Neural progenitor cell (in vitro differentiated cells): ENCODE measurements around the gene TMEM161B. TPM values are rescaled to one million over a fixed set of nuclear protein-coding genes. Genes with fewer than 3 reads are reported as not detected.

Source experiments
- DNase-seq: peaks from one replicate; pipeline ENCODE4 v3.0.0-alpha.2; 2016; ENCODE audit warnings: low spot score
- H2AFZ ChIP-seq: fragments of 200-600 bp; sonication (generic); replicated peaks from 2 replicates; pipeline ENCODE4 v1.6.1; 2016; ENCODE audit warnings: antibody characterized with exemption
- H3F3A ChIP-seq: fragments of 200-600 bp; sonication (generic); 2 replicates; pipeline ENCODE4 v1.6.1; 2016; ENCODE audit warnings: antibody characterized with exemption, low read depth
- H3K27ac ChIP-seq: fragments of 200-600 bp; sonication (generic); 2 replicates; pipeline ENCODE4 v1.5.1; 2016; ENCODE audit warnings: mild to moderate bottlenecking
- H3K27me3 ChIP-seq: fragments of 200-600 bp; sonication (generic); 2 replicates; pipeline ENCODE4 v1.6.1; 2016; ENCODE audit warnings: mild to moderate bottlenecking, moderate library complexity
- H3K36me3 ChIP-seq: fragments of 200-600 bp; sonication (generic); 2 replicates; pipeline ENCODE4 v1.5.1; 2016
- H3K4me1 ChIP-seq: fragments of 200-600 bp; sonication (generic); 2 replicates; pipeline ENCODE4 v1.6.1; 2016; ENCODE audit warnings: mixed run types
- H3K4me2 ChIP-seq: fragments of 200-600 bp; sonication (generic); 2 replicates; pipeline ENCODE4 v1.6.1; 2016
- H3K4me3 ChIP-seq: fragments of 200-600 bp; sonication (generic); 2 replicates; pipeline ENCODE4 v1.5.1; 2016
- H3K79me2 ChIP-seq: fragments of 200-600 bp; sonication (generic); 2 replicates; pipeline ENCODE4 v1.6.1; 2016; ENCODE audit warnings: low read depth
- H3K9ac ChIP-seq: fragments of 200-600 bp; sonication (generic); 2 replicates; pipeline ENCODE4 v1.6.1; 2016
- H3K9me3 ChIP-seq: fragments of 200-600 bp; sonication (generic); 2 replicates; pipeline ENCODE4 v1.5.1; 2016; ENCODE audit warnings: low read depth
- H4K20me1 ChIP-seq: fragments of 200-600 bp; sonication (generic); 2 replicates; pipeline ENCODE4 v1.6.1; 2016; ENCODE audit warnings: low read depth
- H3K27ac Mint-ChIP-seq: 3 replicates; pipeline ENCODE4 v1.8.0; 2021; ENCODE audit warnings: mixed read lengths
- H3K27me3 Mint-ChIP-seq: 2 replicates; pipeline ENCODE4 v1.8.0; 2022; ENCODE audit warnings: low read depth, mild to moderate bottlenecking, inconsistent platforms, moderate library complexity, mixed read lengths; ENCODE audit not compliant: insufficient read depth
- H3K36me3 Mint-ChIP-seq: 3 replicates; pipeline ENCODE4 v1.8.0; 2021; ENCODE audit warnings: mixed read lengths
- H3K4me1 Mint-ChIP-seq: 3 replicates; pipeline ENCODE4 v1.8.0; 2021; ENCODE audit warnings: mixed read lengths
- H3K4me3 Mint-ChIP-seq: 3 replicates; pipeline ENCODE4 v1.8.0; 2021; ENCODE audit warnings: mild to moderate bottlenecking, moderate library complexity, mixed read lengths
- H3K9me3 Mint-ChIP-seq: 3 replicates; pipeline ENCODE4 v1.8.0; 2020; ENCODE audit warnings: mixed read lengths
- CTCF ChIP-seq: fragments of 200-600 bp; sonication (generic); IDR thresholded peaks from 2 replicates; pipeline ENCODE4 v1.5.1; 2017; ENCODE audit warnings: antibody characterized with exemption, mild to moderate bottlenecking
- EZH2 ChIP-seq: fragments of 200-600 bp; sonication (generic); IDR thresholded peaks from 2 replicates; pipeline ENCODE4 v1.6.1; 2017; ENCODE audit warnings: antibody characterized with exemption, mild to moderate bottlenecking, moderate library complexity
- EZH2phosphoT487 ChIP-seq: fragments of 200-600 bp; sonication (generic); IDR thresholded peaks from 2 replicates; pipeline ENCODE4 v1.6.1; 2017; ENCODE audit warnings: antibody characterized with exemption
- total RNA-seq: library from RNA; depleted of rRNA; stranded (reverse); fragments of >200 nt; gene quantifications from 2 replicates; pipeline ENCODE4 v1.2.3, GENCODE V29; 2015; ENCODE audit warnings: low replicate concordance

The TMEM161B gene
- total RNA-seq, 1 donor from 2014 or later: 46.1 TPM

GRCh38 chr5:88287302-88287701 is 18.7 kb upstream of the TMEM161B start:
- H3K4me1 ChIP-seq: no peaks in the 10 kb centered on the region
- H3K79me2 ChIP-seq: no peaks in the 10 kb centered on the region
- H4K20me1 ChIP-seq: no peaks in the 10 kb centered on the region
- no peak overlapping the region for H3K27ac Mint-ChIP-seq
- no peaks in the 10 kb centered on the region for H3K36me3 ChIP-seq
- H3K36me3 Mint-ChIP-seq: peaks cover 12% of the 10 kb centered on the region
- DNase-seq: no peak
- no peak overlapping the region for H3K4me3 Mint-ChIP-seq
- H3K9me3 ChIP-seq: no peaks in the 10 kb centered on the region
- H3K4me1 Mint-ChIP-seq: no peaks in the 10 kb centered on the region
- H3K4me2 ChIP-seq: no peak overlapping the region
- H3K4me3 ChIP-seq: no peak overlapping the region
- H3K9ac ChIP-seq: no peak overlapping the region
- no peak overlapping the region for H3K27ac ChIP-seq
- TF ChIP-seq EZH2: no peak
- no peak for TF ChIP-seq EZH2phosphoT487
- TF ChIP-seq CTCF: no peak
- H3K9me3 Mint-ChIP-seq: no peaks in the 10 kb centered on the region
- H3K27me3 Mint-ChIP-seq: no peaks in the 10 kb centered on the region
- H3F3A ChIP-seq: no peaks in the 10 kb centered on the region
- no peak overlapping the region for H2AFZ ChIP-seq
- H3K27me3 ChIP-seq: no peaks in the 10 kb centered on the region

- Mint-ChIP-seq H3K36me3 (peaks cover 11% of the 10 kb centered on the region), H3K27me3 (no peaks in the 10 kb centered on the region), H3K4me3 (no peak overlapping the region)
Measured at GRCh38 chr5:88283690-88284089, 15.0 kb upstream of the TMEM161B start.

GRCh38 chr5:88281322-88281721 is 12.7 kb upstream of the TMEM161B start:
- H3K4me1 Mint-ChIP-seq: no peaks in the 10 kb centered on the region
- H3K9ac ChIP-seq: no peak overlapping the region
- no peaks in the 10 kb centered on the region for H3K4me1 ChIP-seq
- no peaks in the 10 kb centered on the region for H3K27me3 ChIP-seq
- no peaks in the 10 kb centered on the region for H3K9me3 Mint-ChIP-seq
- H3F3A ChIP-seq: no peaks in the 10 kb centered on the region
- H2AFZ ChIP-seq: no peak overlapping the region
- no peaks in the 10 kb centered on the region for H3K9me3 ChIP-seq
- peaks cover 13% of the 10 kb centered on the region for H3K36me3 Mint-ChIP-seq
- no peaks in the 10 kb centered on the region for H3K27me3 Mint-ChIP-seq
- H3K27ac Mint-ChIP-seq: no peak overlapping the region
- no peak overlapping the region for H3K4me3 Mint-ChIP-seq
- no peak overlapping the region for H3K27ac ChIP-seq
- no peak overlapping the region for H3K4me3 ChIP-seq
- TF ChIP-seq CTCF (no peak), EZH2 (no peak), EZH2phosphoT487 (no peak)
- H3K79me2 ChIP-seq: no peaks in the 10 kb centered on the region
- no peaks in the 10 kb centered on the region for H4K20me1 ChIP-seq
- H3K4me2 ChIP-seq: no peak overlapping the region
- no peak for DNase-seq
- H3K36me3 ChIP-seq: peaks cover 3% of the 10 kb centered on the region

More at GRCh38 chr5:88283690-88284089, 15.0 kb upstream of the TMEM161B start:
- Histone ChIP-seq H3K79me2 (no peaks in the 10 kb centered on the region), H3F3A (no peaks in the 10 kb centered on the region), H3K4me1 (no peaks in the 10 kb centered on the region), H3K27ac (no peak overlapping the region), H3K4me2 (no peak overlapping the region), H2AFZ (no peak overlapping the region), H4K20me1 (no peaks in the 10 kb centered on the region), H3K27me3 (no peaks in the 10 kb centered on the region), H3K36me3 (no peaks in the 10 kb centered on the region), H3K9me3 (no peaks in the 10 kb centered on the region), H3K4me3 (no peak overlapping the region), H3K9ac (no peak overlapping the region)
- no peaks in the 10 kb centered on the region for H3K4me1 Mint-ChIP-seq
- no peaks in the 10 kb centered on the region for H3K9me3 Mint-ChIP-seq
- DNase-seq: no peak
- H3K27ac Mint-ChIP-seq: no peak overlapping the region
- no peak for TF ChIP-seq EZH2
- no peak for TF ChIP-seq EZH2phosphoT487

GRCh38 chr5:88279584-88279983 is 10.9 kb upstream of the TMEM161B start:
- no peaks in the 10 kb centered on the region for H3F3A ChIP-seq
- H3K27me3 Mint-ChIP-seq: no peaks in the 10 kb centered on the region
- H3K27ac ChIP-seq: no peak overlapping the region

More at GRCh38 chr5:88279584-88279983, 10.9 kb upstream of the TMEM161B start:
- Histone ChIP-seq H4K20me1 (no peaks in the 10 kb centered on the region), H3K9me3 (no peaks in the 10 kb centered on the region), H3K27me3 (no peaks in the 10 kb centered on the region), H3K36me3 (peaks cover 6% of the 10 kb centered on the region), H3K4me3 (no peak overlapping the region), H3K4me1 (no peaks in the 10 kb centered on the region), H3K79me2 (no peaks in the 10 kb centered on the region), H2AFZ (no peak overlapping the region), H3K4me2 (no peak overlapping the region), H3K9ac (no peak overlapping the region)
- Mint-ChIP-seq H3K4me3 (no peak overlapping the region), H3K36me3 (peaks cover 24% of the 10 kb centered on the region), H3K9me3 (no peaks in the 10 kb centered on the region), H3K4me1 (no peaks in the 10 kb centered on the region), H3K27ac (no peak overlapping the region)
- TF ChIP-seq EZH2phosphoT487: no peak
- TF ChIP-seq EZH2: no peak
- TF ChIP-seq CTCF: no peak
- DNase-seq: no peak
